Kidney (tissue), 14 donors: ENCODE data around the gene DNAJC18. TPM values are rescaled to one million over a fixed set of nuclear protein-coding genes. Genes with fewer than 3 reads are reported as not detected.
A peak's percentile ranks its signal among the peaks of the same experiment; 100 is the strongest.

ENCODE experiments used
- DNase-seq, 5 donors: peaks; one replicate each; pipeline ENCODE4 v3.0.0-alpha.2; 2013 to 2020
- FAIRE-seq: peaks from 2 replicates; lab custom pipeline; 2012; peaks lifted over from hg19 to GRCh38; lab: Jason Lieb, UNC
- H3K27ac ChIP-seq, 2 donors: one replicate each; pipeline ENCODE4 v1.7.0; 2013; ENCODE audit warnings: low read depth in 2 of 2, low read length in 2 of 2, inconsistent platforms in 1 of 2
- H3K27me3 ChIP-seq: one replicate; pipeline ENCODE4 v1.7.1; 2013; ENCODE audit warnings: low read length, inconsistent platforms; ENCODE audit not compliant: control insufficient read depth, insufficient read depth
- H3K36me3 ChIP-seq, 3 donors: one replicate each; pipeline versions ENCODE4 v1.7.0 to v1.7.1; 2013; ENCODE audit warnings: low read length in 3 of 3, control low read depth in 1 of 3, inconsistent platforms in 1 of 3; ENCODE audit not compliant: insufficient read depth in 3 of 3, control insufficient read depth in 2 of 3
- H3K4me1 ChIP-seq, 3 donors: one replicate each; pipeline versions ENCODE4 v1.7.0 to v1.7.1; 2013; ENCODE audit warnings: low read length in 3 of 3, inconsistent platforms in 1 of 3, low read depth in 1 of 3; ENCODE audit not compliant: control insufficient read depth in 2 of 3, insufficient read depth in 2 of 3
- H3K4me3 ChIP-seq, 3 donors: one replicate each; pipeline versions ENCODE4 v1.7.0 to v1.8.1; 2013; ENCODE audit warnings: low read length in 3 of 3, control low read depth in 1 of 3, inconsistent platforms in 1 of 3
- H3K9ac ChIP-seq, 3 donors: one replicate each; pipeline versions ENCODE4 v1.7.0 to v1.7.1; 2013; ENCODE audit warnings: low read length in 3 of 3, control low read depth in 1 of 3, inconsistent platforms in 1 of 3
- H3K9me3 ChIP-seq, 3 donors: one replicate each; pipeline versions ENCODE4 v1.7.0 to v1.7.1; 2013; ENCODE audit warnings: low read length in 3 of 3, control low read depth in 1 of 3, inconsistent platforms in 1 of 3; ENCODE audit not compliant: control insufficient read depth in 2 of 3, insufficient read depth in 1 of 3
- intact Hi-C: fragments of 100-400 bp; cut with DNase I; formaldehyde crosslinking; loops from one replicate; pipeline ENCODE4 v1.11.1; 2022
- polyA plus RNA-seq: library from polyadenylated mRNA; stranded (reverse); fragments of 350-450 nt; fragmentation: Illumina TruSeq; extraction: RNeasy Lipid Tissue Mini Kit (QIAGEN cat#74804); gene quantifications from one replicate; pipeline ENCODE4 v1.2.3, GENCODE V29; 2014; ENCODE audit warnings: low read depth, low replicate concordance; ENCODE audit not compliant: insufficient read depth
- total RNA-seq: library from RNA; stranded (reverse); fragmentation: NEBNext Ultra II Directional; extraction: Animal tissue kit (Norgen Biotek cat#: 25700); gene quantifications from one replicate; pipeline ENCODE4 v1.2.1, GENCODE V29; 2021
- TF ChIP-seq, protein P1 (sequence below): IDR thresholded peaks from 3 replicates; pipeline ENCODE4 v1.5.1; 2012; ENCODE audit warnings: mild to moderate bottlenecking, moderate library complexity, borderline replicate concordance; ENCODE audit not compliant: insufficient read depth; ENCODE audit errors: extremely low read depth
- donor health status: control.
- donor health status: control.
- donor health status: control.
- donor health status: control.
- donor health status: control.
- donor health status: DM: yes; HTN: yes; CAD: no.
- donor health status: Normal renal cell carcinoma (clear cell type).

DNAJC18 gene
- total and polyA plus RNA-seq, 2 donors from 2014 or later, result 3.9 to 13.7 TPM

DNA sequence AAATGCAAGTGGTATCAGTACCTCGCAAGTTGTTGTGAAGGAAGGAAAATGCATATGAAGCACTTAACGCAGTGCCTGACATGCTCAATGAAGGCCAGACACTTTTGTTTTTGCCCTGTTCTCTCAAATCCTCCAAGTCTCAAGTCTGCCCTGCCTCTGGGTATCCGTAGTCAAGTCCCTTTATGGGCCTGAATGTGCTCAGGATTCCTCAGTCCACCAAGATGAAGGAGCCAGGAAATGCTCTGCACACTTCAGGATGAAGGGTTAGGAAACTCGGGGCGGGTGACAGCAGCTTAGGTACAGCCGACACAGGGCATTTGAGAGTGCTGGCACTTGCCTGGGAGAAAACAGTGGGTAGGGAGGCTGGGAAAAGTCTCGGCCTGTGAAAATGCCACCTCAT lies 21.9 kb upstream of the DNAJC18 start:
- H3K9ac ChIP-seq, result peak overlapping the region in 1 of 3 donors; percentile 12
- no peak for DNase-seq
- FAIRE-seq, result no peak
- intact Hi-C loops, result no loop called here
- H3K36me3 ChIP-seq, result no peaks in the 10 kb centered on the region
- H3K4me3 ChIP-seq, result peak overlapping the region in 2 of 3 donors; percentile 34 to 38
- no peaks in the 10 kb centered on the region for H3K4me1 ChIP-seq
- TF ChIP-seq, protein P1, sequence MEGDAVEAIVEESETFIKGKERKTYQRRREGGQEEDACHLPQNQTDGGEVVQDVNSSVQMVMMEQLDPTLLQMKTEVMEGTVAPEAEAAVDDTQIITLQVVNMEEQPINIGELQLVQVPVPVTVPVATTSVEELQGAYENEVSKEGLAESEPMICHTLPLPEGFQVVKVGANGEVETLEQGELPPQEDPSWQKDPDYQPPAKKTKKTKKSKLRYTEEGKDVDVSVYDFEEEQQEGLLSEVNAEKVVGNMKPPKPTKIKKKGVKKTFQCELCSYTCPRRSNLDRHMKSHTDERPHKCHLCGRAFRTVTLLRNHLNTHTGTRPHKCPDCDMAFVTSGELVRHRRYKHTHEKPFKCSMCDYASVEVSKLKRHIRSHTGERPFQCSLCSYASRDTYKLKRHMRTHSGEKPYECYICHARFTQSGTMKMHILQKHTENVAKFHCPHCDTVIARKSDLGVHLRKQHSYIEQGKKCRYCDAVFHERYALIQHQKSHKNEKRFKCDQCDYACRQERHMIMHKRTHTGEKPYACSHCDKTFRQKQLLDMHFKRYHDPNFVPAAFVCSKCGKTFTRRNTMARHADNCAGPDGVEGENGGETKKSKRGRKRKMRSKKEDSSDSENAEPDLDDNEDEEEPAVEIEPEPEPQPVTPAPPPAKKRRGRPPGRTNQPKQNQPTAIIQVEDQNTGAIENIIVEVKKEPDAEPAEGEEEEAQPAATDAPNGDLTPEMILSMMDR, result no peak
- H3K9me3 ChIP-seq, result no peaks in the 10 kb centered on the region
- H3K27ac ChIP-seq, result no peak overlapping the region
- no peaks in the 10 kb centered on the region for H3K27me3 ChIP-seq

DNA sequence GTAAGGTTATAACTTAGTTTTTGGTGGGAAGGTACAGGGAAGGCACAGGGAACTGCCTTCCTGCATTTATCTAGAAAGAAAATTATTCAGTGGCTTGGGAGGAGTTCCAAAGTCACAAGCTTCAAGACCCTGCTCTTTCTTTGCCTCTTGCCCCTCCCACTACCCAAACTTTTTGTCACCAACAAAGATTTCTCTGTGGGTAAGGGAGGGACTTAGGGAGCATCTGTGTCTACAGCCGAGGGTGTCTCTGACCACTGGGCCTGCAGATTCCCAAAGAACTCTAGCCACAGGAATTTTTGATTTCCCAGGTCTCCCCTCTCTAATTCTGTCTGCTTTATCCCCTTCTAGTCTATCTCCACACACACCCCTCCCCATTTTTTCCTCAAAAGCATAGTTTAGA lies 21.1 kb upstream of the DNAJC18 start:
- Histone ChIP-seq H3K9ac (no peak overlapping the region), H3K27ac (no peak overlapping the region), H3K27me3 (no peaks in the 10 kb centered on the region), H3K4me3 (no peak overlapping the region), H3K36me3 (no peaks in the 10 kb centered on the region), H3K4me1 (no peaks in the 10 kb centered on the region), H3K9me3 (no peaks in the 10 kb centered on the region)
- DNase-seq, result no peak
- TF ChIP-seq, protein P1, result no peak
- intact Hi-C loops, result no loop called here
- no peak for FAIRE-seq

DNA sequence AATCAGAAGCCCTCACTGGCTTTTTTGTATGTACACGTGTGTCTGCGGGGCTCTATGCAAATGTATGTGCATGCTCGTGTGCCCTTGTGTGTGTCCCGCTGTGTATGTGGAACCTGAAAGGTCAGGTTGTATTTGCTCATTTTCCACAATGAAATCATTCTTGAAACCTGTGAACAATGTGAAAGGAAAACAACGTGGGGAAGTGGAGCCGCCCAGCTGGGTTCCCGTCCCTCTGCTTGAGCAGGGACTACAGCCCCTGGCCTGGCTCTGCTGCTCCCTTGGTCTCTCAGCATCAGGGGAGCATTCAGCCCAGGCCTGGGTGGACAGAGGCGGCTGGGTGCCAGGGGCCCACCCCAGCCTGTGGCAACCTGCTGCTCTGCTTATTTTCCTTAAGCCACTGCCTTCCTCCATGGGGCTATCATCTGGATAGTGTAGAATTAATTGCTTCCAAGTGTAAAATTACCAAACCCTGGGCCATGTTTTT lies 20.2 kb upstream of the DNAJC18 start:
- intact Hi-C loops, result no loop called here
- TF ChIP-seq, protein P1, result no peak
- FAIRE-seq (no peak), DNase-seq (no peak)
- Histone ChIP-seq H3K9ac (no peak overlapping the region), H3K4me3 (no peak overlapping the region), H3K36me3 (no peaks in the 10 kb centered on the region), H3K4me1 (no peaks in the 10 kb centered on the region), H3K9me3 (no peaks in the 10 kb centered on the region), H3K27me3 (no peaks in the 10 kb centered on the region), H3K27ac (no peak overlapping the region)
